ENCODE data around the gene SH3BGRL3.

SH3BGRL3 gene

GRCh38 chr1:26283279-26283853 lies 3.5 kb downstream of the SH3BGRL3 start:
- CTCF ChIA-PET, result interaction anchor here (0.7 to 4.0 kb wide), 3 partner anchors 37 to 107 kb away, joined by 4 to 55 read pairs (median 5); no protein-coding TSS in a partner anchor
- POLR2A ChIA-PET, result no interaction called here
- no peak for TF ChIP-seq ELF4 (IDR thresholded peaks at IDR 0.05)
- no peak for TF ChIP-seq TARDBP (IDR thresholded peaks at IDR 0.05)
- TF ChIP-seq, protein P1, sequence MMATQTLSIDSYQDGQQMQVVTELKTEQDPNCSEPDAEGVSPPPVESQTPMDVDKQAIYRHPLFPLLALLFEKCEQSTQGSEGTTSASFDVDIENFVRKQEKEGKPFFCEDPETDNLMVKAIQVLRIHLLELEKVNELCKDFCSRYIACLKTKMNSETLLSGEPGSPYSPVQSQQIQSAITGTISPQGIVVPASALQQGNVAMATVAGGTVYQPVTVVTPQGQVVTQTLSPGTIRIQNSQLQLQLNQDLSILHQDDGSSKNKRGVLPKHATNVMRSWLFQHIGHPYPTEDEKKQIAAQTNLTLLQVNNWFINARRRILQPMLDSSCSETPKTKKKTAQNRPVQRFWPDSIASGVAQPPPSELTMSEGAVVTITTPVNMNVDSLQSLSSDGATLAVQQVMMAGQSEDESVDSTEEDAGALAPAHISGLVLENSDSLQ (IDR thresholded peaks at IDR 0.05), result no peak
- TF ChIP-seq BHLHE40 (IDR thresholded peaks at IDR 0.05; ENCODE audit: borderline replicate concordance), result no peak
- TF ChIP-seq FOXK2 (IDR thresholded peaks at IDR 0.05), result no peak
- no peak for TF ChIP-seq CTBP1 (IDR thresholded peaks at IDR 0.05; ENCODE audit: borderline replicate concordance)
- no peak for TF ChIP-seq FOXM1 (IDR thresholded peaks at IDR 0.05; ENCODE audit: borderline replicate concordance)
- no peak for TF ChIP-seq SP1 (IDR thresholded peaks at IDR 0.05)
- TF ChIP-seq ZNF384 (IDR thresholded peaks at IDR 0.05), result no peak
- TF ChIP-seq NFRKB (IDR thresholded peaks at IDR 0.05), result no peak
- no peak for TF ChIP-seq HDGF (IDR thresholded peaks at IDR 0.05; ENCODE audit: borderline replicate concordance)
- no peak for TF ChIP-seq LEF1 (IDR thresholded peaks at IDR 0.05; ENCODE audit: borderline replicate concordance)
- TF ChIP-seq SUZ12 (IDR thresholded peaks at IDR 0.05), result no peak
- TF ChIP-seq ARNT (IDR thresholded peaks at IDR 0.05), result no peak
- TF ChIP-seq FOXA1 (IDR thresholded peaks at IDR 0.05), result no peak
- TF ChIP-seq L3MBTL2 (conservative IDR thresholded peaks at IDR 0.05), result no peak
- DNase-seq (ENCODE audit: extremely low spot score), result no peak

GRCh38 chr1:26283871-26284596 lies 4.1 kb downstream of the SH3BGRL3 start:
- POLR2A ChIA-PET, result no interaction called here
- TF ChIP-seq ARNT (IDR thresholded peaks at IDR 0.05) (no peak), LEF1 (IDR thresholded peaks at IDR 0.05; ENCODE audit: borderline replicate concordance) (no peak), FOXK2 (IDR thresholded peaks at IDR 0.05) (no peak), FOXM1 (IDR thresholded peaks at IDR 0.05; ENCODE audit: borderline replicate concordance) (no peak), BHLHE40 (IDR thresholded peaks at IDR 0.05; ENCODE audit: borderline replicate concordance) (no peak), ELF4 (IDR thresholded peaks at IDR 0.05) (no peak), TARDBP (IDR thresholded peaks at IDR 0.05) (no peak), CTBP1 (IDR thresholded peaks at IDR 0.05; ENCODE audit: borderline replicate concordance) (no peak), L3MBTL2 (conservative IDR thresholded peaks at IDR 0.05) (no peak), FOXA1 (IDR thresholded peaks at IDR 0.05) (no peak), NFRKB (IDR thresholded peaks at IDR 0.05) (no peak), HDGF (IDR thresholded peaks at IDR 0.05; ENCODE audit: borderline replicate concordance) (no peak), SUZ12 (IDR thresholded peaks at IDR 0.05) (no peak), SP1 (IDR thresholded peaks at IDR 0.05) (no peak), ZNF384 (IDR thresholded peaks at IDR 0.05) (no peak)
- TF ChIP-seq, protein P1 (IDR thresholded peaks at IDR 0.05), result no peak
- DNase-seq (ENCODE audit: extremely low spot score), result no peak
- CTCF ChIA-PET, result interaction anchor here (0.7 to 4.0 kb wide), 17 partner anchors 8 to 216 kb away, joined by 3 to 55 read pairs (median 5); partner anchors contain the start of gene UBXN11

- POLR2A ChIA-PET, result interaction anchor here (1.7 kb wide), 1 partner anchor 147 kb away, joined by 4 read pairs; the partner anchor contains the start of gene DHDDS
- CTCF ChIA-PET, result interaction anchor here (0.6 to 4.0 kb wide), 19 partner anchors 7 to 1936 kb away, joined by 3 to 55 read pairs (median 5); partner anchors contain the start of gene UBXN11
- TF ChIP-seq ELF4 (IDR thresholded peaks at IDR 0.05) (no peak), CTBP1 (IDR thresholded peaks at IDR 0.05; ENCODE audit: borderline replicate concordance) (no peak), NFRKB (IDR thresholded peaks at IDR 0.05) (no peak), LEF1 (IDR thresholded peaks at IDR 0.05; ENCODE audit: borderline replicate concordance) (no peak), HDGF (IDR thresholded peaks at IDR 0.05; ENCODE audit: borderline replicate concordance) (no peak), FOXM1 (IDR thresholded peaks at IDR 0.05; ENCODE audit: borderline replicate concordance) (no peak), SUZ12 (IDR thresholded peaks at IDR 0.05) (no peak), SP1 (IDR thresholded peaks at IDR 0.05) (no peak), FOXK2 (IDR thresholded peaks at IDR 0.05) (no peak), BHLHE40 (IDR thresholded peaks at IDR 0.05; ENCODE audit: borderline replicate concordance) (no peak), TARDBP (IDR thresholded peaks at IDR 0.05) (no peak), FOXA1 (IDR thresholded peaks at IDR 0.05) (no peak), ARNT (IDR thresholded peaks at IDR 0.05) (no peak), L3MBTL2 (conservative IDR thresholded peaks at IDR 0.05) (no peak), ZNF384 (IDR thresholded peaks at IDR 0.05) (no peak)
- TF ChIP-seq, protein P1 (IDR thresholded peaks at IDR 0.05), result no peak
- peak; percentile 79 for DNase-seq (ENCODE audit: extremely low spot score)
Measured at GRCh38 chr1:26284597-26285347, 4.9 kb downstream of the SH3BGRL3 start.

DNA sequence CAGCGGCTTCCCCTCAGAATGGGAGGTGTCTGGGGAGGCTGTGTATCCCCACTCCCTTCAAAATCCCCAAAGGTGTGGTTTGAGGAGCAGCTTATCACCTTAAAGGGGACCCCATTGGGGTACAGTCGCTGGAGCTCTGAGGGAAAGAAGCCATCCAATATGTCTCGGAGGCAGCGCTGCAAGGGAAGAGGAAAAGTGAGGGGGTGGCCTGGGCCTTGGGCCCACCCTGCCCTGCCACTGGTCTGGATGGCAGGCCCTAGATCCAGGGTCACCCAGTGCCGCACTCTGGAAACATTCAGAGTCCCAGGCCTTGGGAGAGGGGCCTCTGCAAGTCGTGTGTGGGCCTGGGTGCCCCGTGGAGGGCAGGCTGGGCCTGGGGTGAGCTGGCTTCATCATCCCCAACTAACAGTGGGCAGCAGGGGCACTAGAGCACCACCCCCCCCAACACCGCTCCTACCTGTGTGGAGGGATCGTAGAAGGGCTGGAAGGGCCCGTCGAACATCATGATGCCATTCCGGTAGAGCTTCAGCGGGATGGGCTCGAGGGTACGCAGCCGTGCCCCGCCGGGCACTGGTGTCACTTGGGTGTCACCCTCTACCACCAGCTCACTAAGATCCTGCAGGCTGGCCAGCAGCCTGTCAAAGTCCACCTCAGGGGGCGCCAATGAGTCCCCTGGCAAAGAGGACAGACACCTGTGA lies 5.6 kb downstream of the SH3BGRL3 start:
- peak; percentile 72 for DNase-seq (ENCODE audit: extremely low spot score)
- TF ChIP-seq ELF4 (IDR thresholded peaks at IDR 0.05), result no peak
- no peak for TF ChIP-seq FOXA1 (IDR thresholded peaks at IDR 0.05)
- TF ChIP-seq SP1 (IDR thresholded peaks at IDR 0.05), result no peak
- no peak for TF ChIP-seq CTBP1 (IDR thresholded peaks at IDR 0.05; ENCODE audit: borderline replicate concordance)
- TF ChIP-seq ZNF384 (IDR thresholded peaks at IDR 0.05), result no peak
- no peak for TF ChIP-seq NFRKB (IDR thresholded peaks at IDR 0.05)
- no peak for TF ChIP-seq FOXM1 (IDR thresholded peaks at IDR 0.05; ENCODE audit: borderline replicate concordance)
- no peak for TF ChIP-seq FOXK2 (IDR thresholded peaks at IDR 0.05)
- no peak for TF ChIP-seq BHLHE40 (IDR thresholded peaks at IDR 0.05; ENCODE audit: borderline replicate concordance)
- CTCF ChIA-PET, result interaction anchor here (0.5 to 4.0 kb wide), 22 partner anchors 8 to 1936 kb away, joined by 3 to 55 read pairs (median 4); partner anchors contain the start of gene UBXN11
- POLR2A ChIA-PET, result interaction anchor here (1.0 to 1.8 kb wide), 3 partner anchors 22 to 147 kb away, joined by 4 read pairs; partner anchors contain the start of genes CEP85 and DHDDS

All from HEK293T (cell line).